ENCODE measurements around the gene SH3GL3.

SH3GL3 gene

GRCh38 chr15:83549623-83550022, 102.5 kb downstream of the SH3GL3 start:
- H3K4me1 ChIP-seq (ENCODE audit: insufficient read depth, low read length) = peaks cover 23% of the 10 kb centered on the region
- H3K9ac ChIP-seq (ENCODE audit: low read depth, low read length) = no peak overlapping the region

DNA sequence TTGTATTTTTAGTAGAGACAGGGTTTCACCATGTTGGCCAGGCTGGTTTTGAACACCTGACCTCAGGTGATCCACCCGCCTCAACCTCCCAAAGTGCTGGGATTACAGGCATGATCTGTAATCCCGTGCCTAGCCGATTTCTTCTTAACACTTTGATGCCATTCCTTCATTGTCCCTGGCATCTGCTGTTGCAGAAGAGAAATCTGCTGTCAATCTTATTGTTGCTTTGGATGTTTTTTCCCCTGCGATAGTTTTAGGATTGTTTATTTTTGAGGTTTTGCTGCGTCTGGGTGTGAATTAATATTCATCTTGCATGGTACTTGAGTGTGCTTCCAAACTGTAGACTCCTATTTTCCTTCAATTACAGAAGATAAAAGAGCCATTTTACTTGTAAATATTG, 107.4 kb downstream of the SH3GL3 start:
- no peak overlapping the region for H3K9ac ChIP-seq (ENCODE audit: low read depth, low read length)
- no peaks in the 10 kb centered on the region for H3K36me3 ChIP-seq (ENCODE audit: insufficient read depth, low read length)
- peaks cover 5% of the 10 kb centered on the region; the same call in 1 of the 2 replicates for H3K4me1 ChIP-seq (ENCODE audit: insufficient read depth, low read length)
- no peaks in the 10 kb centered on the region; the same call in 1 of the 2 replicates for H3K9me3 ChIP-seq (ENCODE audit: control insufficient read depth, insufficient read depth, low read length)

More at GRCh38 chr15:83549623-83550022, 102.5 kb downstream of the SH3GL3 start:
- H3K9me3 ChIP-seq (ENCODE audit: control insufficient read depth, insufficient read depth, low read length) = no peaks in the 10 kb centered on the region; the same call in 1 of the 2 replicates
- H3K36me3 ChIP-seq (ENCODE audit: insufficient read depth, low read length) = no peaks in the 10 kb centered on the region

GRCh38 chr15:83555383-83555782, 108.2 kb downstream of the SH3GL3 start:
- peaks cover 3% of the 10 kb centered on the region; the same call in 1 of the 2 replicates for H3K4me1 ChIP-seq (ENCODE audit: insufficient read depth, low read length)
- no peaks in the 10 kb centered on the region for H3K36me3 ChIP-seq (ENCODE audit: insufficient read depth, low read length)
- no peak overlapping the region for H3K9ac ChIP-seq (ENCODE audit: low read depth, low read length)
- no peaks in the 10 kb centered on the region; the same call in 1 of the 2 replicates for H3K9me3 ChIP-seq (ENCODE audit: control insufficient read depth, insufficient read depth, low read length)

DNA sequence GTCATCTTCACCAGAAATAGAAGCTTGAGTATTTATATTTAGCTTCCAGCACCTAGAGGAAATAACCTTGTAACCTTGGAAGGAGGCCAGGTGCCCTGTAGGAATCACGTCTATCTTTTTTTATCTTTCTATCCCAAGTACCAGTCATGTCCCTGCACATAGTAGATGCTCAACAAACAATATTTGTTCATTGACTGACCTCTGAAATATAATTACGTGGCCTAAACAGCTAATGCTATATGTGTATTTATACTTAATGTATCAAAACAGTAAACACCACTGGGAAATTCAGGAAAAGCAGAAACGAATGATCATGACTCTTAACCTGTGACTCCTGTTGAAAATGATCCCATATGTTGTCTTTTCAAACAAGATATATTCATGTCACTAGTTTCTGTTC, 108.9 kb downstream of the SH3GL3 start:
- peaks cover 3% of the 10 kb centered on the region; the same call in 1 of the 2 replicates for H3K4me1 ChIP-seq (ENCODE audit: insufficient read depth, low read length)
- H3K9ac ChIP-seq (ENCODE audit: low read depth, low read length) = no peak overlapping the region
- H3K36me3 ChIP-seq (ENCODE audit: insufficient read depth, low read length) = no peaks in the 10 kb centered on the region
- H3K9me3 ChIP-seq (ENCODE audit: control insufficient read depth, insufficient read depth, low read length) = no peaks in the 10 kb centered on the region; the same call in 1 of the 2 replicates

DNA sequence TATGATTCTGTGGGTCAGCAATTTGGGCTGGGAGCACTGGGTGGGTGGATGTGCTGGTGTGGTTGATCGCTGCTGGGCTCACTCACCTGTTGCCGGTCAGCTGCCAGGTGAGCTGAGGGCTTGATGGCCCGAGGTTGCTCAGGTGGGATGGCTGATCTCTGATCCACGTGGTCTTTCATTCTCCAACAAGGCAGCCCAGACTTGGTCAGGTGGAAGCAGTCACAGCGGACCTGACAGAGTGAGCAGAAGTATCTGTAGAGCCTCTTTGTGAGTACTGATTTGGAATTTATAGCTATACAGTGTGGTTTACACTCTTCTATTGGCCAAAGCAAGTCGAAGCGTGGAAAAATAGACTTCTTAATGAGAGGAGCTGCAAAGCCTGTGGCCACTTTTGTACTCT, 109.6 kb downstream of the SH3GL3 start:
- no peak overlapping the region for H3K9ac ChIP-seq (ENCODE audit: low read depth, low read length)
- no peaks in the 10 kb centered on the region; the same call in 1 of the 2 replicates for H3K9me3 ChIP-seq (ENCODE audit: control insufficient read depth, insufficient read depth, low read length)
- peaks cover 3% of the 10 kb centered on the region; the same call in 1 of the 2 replicates for H3K4me1 ChIP-seq (ENCODE audit: insufficient read depth, low read length)
- no peaks in the 10 kb centered on the region for H3K36me3 ChIP-seq (ENCODE audit: insufficient read depth, low read length)

DNA sequence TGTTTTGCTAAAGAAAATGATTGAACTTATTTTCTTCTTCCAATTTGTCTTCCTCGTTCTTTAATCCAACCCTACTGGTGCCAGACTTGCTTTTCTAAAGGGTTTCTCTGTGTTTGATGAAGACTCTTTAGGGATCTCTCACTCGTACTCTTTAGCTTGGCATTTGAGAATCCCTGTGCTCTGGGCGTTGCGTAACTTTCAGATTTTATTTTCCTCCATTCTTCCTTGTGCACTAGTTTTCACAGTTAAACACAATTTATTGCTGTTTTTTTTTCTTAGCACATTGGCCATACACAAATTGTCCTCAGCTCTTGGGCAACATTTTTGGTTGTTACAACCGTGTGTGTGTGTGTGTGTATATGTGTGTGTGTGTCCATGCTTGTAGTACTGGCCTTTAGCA, 111.0 kb downstream of the SH3GL3 start:
- Histone ChIP-seq H3K4me1 (ENCODE audit: insufficient read depth, low read length) (peaks cover 3% of the 10 kb centered on the region; the same call in 1 of the 2 replicates), H3K9me3 (ENCODE audit: control insufficient read depth, insufficient read depth, low read length) (no peaks in the 10 kb centered on the region; the same call in 1 of the 2 replicates), H3K36me3 (ENCODE audit: insufficient read depth, low read length) (no peaks in the 10 kb centered on the region), H3K9ac (ENCODE audit: low read depth, low read length) (no peak overlapping the region)

DNA sequence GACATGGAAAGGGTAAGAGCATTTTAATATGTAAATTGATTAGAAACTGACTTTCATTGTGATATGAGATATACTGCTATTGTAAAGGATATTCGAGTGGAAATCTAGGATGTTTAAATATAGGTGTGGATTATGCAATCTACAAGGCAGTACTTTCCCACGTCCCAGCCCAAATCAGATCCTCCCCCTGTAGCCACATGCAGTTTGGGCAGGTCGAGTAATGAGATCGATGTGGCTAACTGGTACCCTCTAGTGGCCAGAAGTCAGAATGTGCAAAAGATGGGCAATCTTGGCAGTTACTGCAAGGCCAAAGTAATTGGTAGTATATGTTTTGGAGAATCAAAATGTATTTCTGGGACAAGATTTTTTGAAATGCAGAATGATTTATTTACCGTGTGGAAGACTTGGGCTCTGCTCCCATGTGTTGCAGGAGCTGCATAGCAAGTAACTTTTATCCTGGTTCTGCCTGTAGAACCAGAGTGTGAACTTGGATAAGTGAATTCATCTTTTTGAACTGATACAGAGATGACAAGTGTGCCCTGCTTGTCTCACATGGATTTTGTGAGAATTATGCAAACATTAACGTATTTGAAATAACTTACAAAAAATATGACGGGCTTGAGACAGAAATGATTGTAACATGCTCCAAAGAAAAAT, 112.3 kb downstream of the SH3GL3 start:
- Histone ChIP-seq H3K36me3 (ENCODE audit: insufficient read depth, low read length) (no peaks in the 10 kb centered on the region), H3K9ac (ENCODE audit: low read depth, low read length) (no peak overlapping the region), H3K9me3 (ENCODE audit: control insufficient read depth, insufficient read depth, low read length) (no peaks in the 10 kb centered on the region; the same call in 1 of the 2 replicates), H3K4me1 (ENCODE audit: insufficient read depth, low read length) (peaks cover 3% of the 10 kb centered on the region; the same call in 1 of the 2 replicates)

DNA sequence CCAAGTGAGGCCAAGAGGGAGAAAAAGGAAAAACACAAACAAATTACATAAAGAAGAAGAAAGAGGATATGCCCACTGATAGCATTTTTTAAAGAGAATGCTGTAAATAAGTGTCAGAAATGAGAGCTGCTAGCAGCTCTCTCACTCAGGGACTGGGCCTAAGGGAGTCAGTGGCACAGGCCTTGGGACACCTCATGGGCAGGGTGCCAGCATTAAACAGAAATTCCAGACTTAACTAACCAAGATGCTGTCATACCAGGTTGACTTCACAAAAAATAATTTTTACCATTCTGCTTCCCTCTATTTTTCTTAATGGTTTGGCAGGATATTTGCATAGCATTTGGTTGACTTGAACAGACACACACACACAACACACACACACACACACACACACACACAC, 114.5 kb downstream of the SH3GL3 start:
- Histone ChIP-seq H3K4me1 (ENCODE audit: insufficient read depth, low read length) (peaks cover 3% of the 10 kb centered on the region; the same call in 1 of the 2 replicates), H3K9me3 (ENCODE audit: control insufficient read depth, insufficient read depth, low read length) (no peaks in the 10 kb centered on the region), H3K36me3 (ENCODE audit: insufficient read depth, low read length) (no peaks in the 10 kb centered on the region), H3K9ac (ENCODE audit: low read depth, low read length) (no peak overlapping the region)

DNA sequence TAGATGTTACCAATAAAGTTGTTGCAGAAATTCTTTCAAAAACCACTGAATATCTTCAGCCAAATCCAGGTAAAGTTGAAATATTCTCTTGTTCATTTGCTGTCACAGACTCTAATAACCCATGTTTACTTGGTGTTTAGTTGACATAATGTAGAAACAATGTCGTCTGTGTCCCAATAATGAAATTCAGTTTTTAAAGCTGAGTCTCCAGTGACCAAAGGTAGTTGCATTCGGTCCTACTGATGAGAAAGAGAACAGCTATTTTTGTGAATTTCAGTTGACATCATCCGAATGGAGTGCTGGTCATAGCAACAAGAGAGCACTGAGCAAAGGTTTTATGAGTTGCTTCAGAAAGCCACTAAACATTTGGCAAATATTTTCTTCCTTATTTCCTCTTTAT, 118.0 kb downstream of the SH3GL3 start:
- no peaks in the 10 kb centered on the region for H3K9me3 ChIP-seq (ENCODE audit: control insufficient read depth, insufficient read depth, low read length)
- H3K4me1 ChIP-seq (ENCODE audit: insufficient read depth, low read length) = no peaks in the 10 kb centered on the region
- no peak overlapping the region for H3K9ac ChIP-seq (ENCODE audit: low read depth, low read length)
- H3K36me3 ChIP-seq (ENCODE audit: insufficient read depth, low read length) = no peaks in the 10 kb centered on the region

GRCh38 chr15:83565553-83566159, 118.5 kb downstream of the SH3GL3 start:
- no peaks in the 10 kb centered on the region for H3K4me1 ChIP-seq (ENCODE audit: insufficient read depth, low read length)
- H3K9ac ChIP-seq (ENCODE audit: low read depth, low read length) = no peak overlapping the region
- H3K9me3 ChIP-seq (ENCODE audit: control insufficient read depth, insufficient read depth, low read length) = no peaks in the 10 kb centered on the region
- no peaks in the 10 kb centered on the region for H3K36me3 ChIP-seq (ENCODE audit: insufficient read depth, low read length)

DNA sequence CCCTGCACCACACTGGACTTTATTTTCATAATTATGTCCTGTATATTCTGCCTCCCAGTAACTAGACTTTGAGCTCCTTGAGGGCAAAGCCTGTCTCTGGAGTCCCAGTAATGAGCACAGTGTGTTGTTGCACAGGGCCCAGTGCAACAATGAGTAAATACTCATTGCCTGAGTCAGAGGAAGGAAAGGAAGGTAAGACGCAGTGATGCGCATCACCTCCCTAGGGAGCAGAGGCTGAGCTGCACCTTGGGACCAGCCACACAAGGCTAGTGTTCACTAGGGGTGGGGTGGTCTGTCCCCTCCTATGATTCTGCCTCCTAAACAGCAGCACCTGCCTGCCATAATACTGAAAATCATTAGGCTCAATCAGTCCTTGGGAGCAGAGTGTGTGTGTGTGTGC, 120.2 kb downstream of the SH3GL3 start:
- H3K9me3 ChIP-seq (ENCODE audit: control insufficient read depth, insufficient read depth, low read length) = no peaks in the 10 kb centered on the region
- no peaks in the 10 kb centered on the region for H3K4me1 ChIP-seq (ENCODE audit: insufficient read depth, low read length)
- H3K9ac ChIP-seq (ENCODE audit: low read depth, low read length) = no peak overlapping the region
- no peaks in the 10 kb centered on the region for H3K36me3 ChIP-seq (ENCODE audit: insufficient read depth, low read length)

GRCh38 chr15:83569341-83569740, 122.2 kb downstream of the SH3GL3 start:
- Histone ChIP-seq H3K9me3 (ENCODE audit: control insufficient read depth, insufficient read depth, low read length) (no peaks in the 10 kb centered on the region), H3K9ac (ENCODE audit: low read depth, low read length) (no peak overlapping the region), H3K4me1 (ENCODE audit: insufficient read depth, low read length) (no peaks in the 10 kb centered on the region), H3K36me3 (ENCODE audit: insufficient read depth, low read length) (no peaks in the 10 kb centered on the region)

DNA sequence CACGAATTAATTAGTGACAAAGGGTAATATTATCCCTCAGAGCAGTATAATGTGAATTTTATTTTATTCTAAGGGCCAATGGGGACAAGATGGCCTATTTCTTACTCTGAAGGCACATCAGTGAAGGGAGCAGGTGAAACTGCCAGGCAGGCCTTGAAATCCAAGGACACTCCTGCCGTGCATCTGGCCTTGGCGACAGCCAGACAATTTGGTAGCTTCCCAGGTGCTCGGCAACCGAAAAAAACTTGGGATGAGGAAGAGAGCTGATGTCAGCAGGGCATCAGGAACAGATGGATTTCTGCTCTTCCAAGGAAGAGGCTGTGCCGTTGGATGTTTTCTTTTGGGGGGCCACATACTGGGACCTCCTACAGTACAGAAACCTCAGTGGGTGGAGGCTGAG, 123.6 kb downstream of the SH3GL3 start:
- Histone ChIP-seq H3K4me1 (ENCODE audit: insufficient read depth, low read length) (no peaks in the 10 kb centered on the region), H3K36me3 (ENCODE audit: insufficient read depth, low read length) (no peaks in the 10 kb centered on the region), H3K9ac (ENCODE audit: low read depth, low read length) (no peak overlapping the region), H3K9me3 (ENCODE audit: control insufficient read depth, insufficient read depth, low read length) (no peaks in the 10 kb centered on the region)

DNA sequence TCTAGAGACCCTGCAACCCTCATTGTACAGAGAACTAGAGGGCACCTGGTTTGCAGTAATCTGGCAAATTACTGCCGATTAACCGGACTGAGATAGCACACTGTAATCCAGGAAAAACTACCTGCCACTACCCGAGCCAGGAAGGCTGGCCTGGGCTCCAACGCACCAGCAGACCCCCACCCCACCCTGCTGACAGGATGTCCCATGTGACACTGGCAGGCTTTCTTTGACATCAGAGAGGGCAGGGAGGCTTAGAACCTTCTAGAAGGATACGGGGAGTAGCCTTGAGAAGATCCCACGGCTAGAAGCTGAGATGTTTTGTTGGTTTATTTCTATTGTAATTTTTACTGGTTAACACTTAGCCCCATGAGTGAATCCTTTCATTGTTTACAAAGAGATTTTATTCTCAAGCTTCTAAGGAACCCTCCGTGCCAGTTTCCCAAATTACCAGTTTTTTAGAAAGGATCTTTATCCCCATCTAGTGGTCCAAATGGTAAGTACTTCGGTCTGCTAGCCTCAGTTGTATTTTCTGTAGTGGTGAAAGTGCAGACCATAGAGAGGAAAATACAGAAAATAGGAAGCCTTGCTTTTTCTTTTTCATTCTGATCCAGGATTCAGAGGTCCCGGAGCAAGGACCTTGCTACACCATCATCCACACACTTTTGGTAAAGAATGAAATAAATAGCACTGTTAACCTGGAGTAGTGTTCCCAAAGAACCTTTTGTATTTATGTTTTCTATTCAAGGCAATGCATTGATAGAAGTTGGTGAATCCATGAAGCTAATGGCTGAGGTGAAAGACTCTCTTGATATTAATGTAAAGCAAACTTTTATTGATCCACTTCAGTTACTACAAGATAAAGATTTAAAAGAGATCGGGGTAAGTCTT, 124.9 kb downstream of the SH3GL3 start:
- H3K9me3 ChIP-seq (ENCODE audit: control insufficient read depth, insufficient read depth, low read length) = no peaks in the 10 kb centered on the region
- no peak overlapping the region for H3K9ac ChIP-seq (ENCODE audit: low read depth, low read length)
- H3K4me1 ChIP-seq (ENCODE audit: insufficient read depth, low read length) = no peaks in the 10 kb centered on the region
- H3K36me3 ChIP-seq (ENCODE audit: insufficient read depth, low read length) = no peaks in the 10 kb centered on the region

Data from ES-I3 (cell line).